ENCODE results near the gene CRHR2.
"Not testable (repeated sequence)": the region's sequence is repeated elsewhere in the genome, so short reads cannot be mapped to it uniquely, and the experiment has no call there.

CRHR2 gene

GRCh38 chr7:30682212-30683083, at the start of gene CRHR2:
CRHR2 (minus strand) TSS chr7:30682456; CDS start chr7:30682280, 176 bp downstream.
- no peak for DNase-seq

GRCh38 chr7:30731581-30731980, 49.3 kb upstream of the CRHR2 start:
- DNase-seq = no peak

GRCh38 chr7:30730996-30731395, 48.7 kb upstream of the CRHR2 start:
- no peak for DNase-seq

GRCh38 chr7:30730097-30730496, 47.8 kb upstream of the CRHR2 start:
- DNase-seq = no peak

- DNase-seq = no peak
Measured at GRCh38 chr7:30729642-30730041, 47.4 kb upstream of the CRHR2 start.

- no peak for DNase-seq
Measured at GRCh38 chr7:30728591-30729100, 46.4 kb upstream of the CRHR2 start.

- no peak for DNase-seq
Measured at GRCh38 chr7:30727061-30727945, 45.0 kb upstream of the CRHR2 start.

- no peak for DNase-seq
Measured at GRCh38 chr7:30726296-30727006, 44.2 kb upstream of the CRHR2 start.

- no peak for DNase-seq
Measured at GRCh38 chr7:30723776-30724175, 41.5 kb upstream of the CRHR2 start.

GRCh38 chr7:30722671-30723070, 40.4 kb upstream of the CRHR2 start:
- DNase-seq = no peak

- no peak for DNase-seq
Measured at GRCh38 chr7:30722187-30722586, 39.9 kb upstream of the CRHR2 start.

- DNase-seq = no peak
Measured at GRCh38 chr7:30721211-30721610, 39.0 kb upstream of the CRHR2 start.

GRCh38 chr7:30719434-30719833, 37.2 kb upstream of the CRHR2 start:
- DNase-seq = not testable (repeated sequence)

GRCh38 chr7:30717181-30717580, 34.9 kb upstream of the CRHR2 start:
- peak; percentile 71 for DNase-seq

GRCh38 chr7:30714129-30714528, 31.9 kb upstream of the CRHR2 start:
- no peak for DNase-seq

GRCh38 chr7:30713392-30713791, 31.1 kb upstream of the CRHR2 start:
- DNase-seq = no peak

GRCh38 chr7:30710669-30711068, 28.4 kb upstream of the CRHR2 start:
- no peak for DNase-seq

- no peak for DNase-seq
Measured at GRCh38 chr7:30709549-30709948, 27.3 kb upstream of the CRHR2 start.

GRCh38 chr7:30708983-30709382, 26.7 kb upstream of the CRHR2 start:
- no peak for DNase-seq

- no peak for DNase-seq
Measured at GRCh38 chr7:30708412-30708811, 26.2 kb upstream of the CRHR2 start.

- DNase-seq = no peak
Measured at GRCh38 chr7:30707391-30708357, 25.4 kb upstream of the CRHR2 start.

- no peak for DNase-seq
Measured at GRCh38 chr7:30706908-30707307, 24.7 kb upstream of the CRHR2 start.
